ENCODE measurements around the gene GRIK2. TPM values are rescaled to one million over a fixed set of nuclear protein-coding genes. Genes with fewer than 3 reads are reported as not detected.
A peak's percentile ranks its signal among the peaks of the same experiment; 100 is the strongest.

The GRIK2 gene
- polyA plus RNA-seq, 1 donor = 16.5 TPM

- DNase-seq = no peak
Observed at GRCh38 chr6:101800598-101800997, 407.1 kb downstream of the GRIK2 start.

- no peak for DNase-seq
Observed at GRCh38 chr6:101803136-101803535, 409.6 kb downstream of the GRIK2 start.

- DNase-seq = no peak
Observed at GRCh38 chr6:101806241-101806640, 412.7 kb downstream of the GRIK2 start.

GRCh38 chr6:101811108-101811507 lies 417.6 kb downstream of the GRIK2 start:
- no peak for DNase-seq

GRCh38 chr6:101816716-101817115 lies 423.2 kb downstream of the GRIK2 start:
- no peak for DNase-seq

- peak; percentile 22 for DNase-seq
Observed at GRCh38 chr6:101818051-101818450, 424.5 kb downstream of the GRIK2 start.

- DNase-seq = no peak
Observed at GRCh38 chr6:101824551-101825345, 431.2 kb downstream of the GRIK2 start.

GRCh38 chr6:101826269-101826668 lies 432.8 kb downstream of the GRIK2 start:
- no peak for DNase-seq

- DNase-seq = no peak
Observed at GRCh38 chr6:101826678-101827077, 433.2 kb downstream of the GRIK2 start.

- DNase-seq = no peak
Observed at GRCh38 chr6:101830501-101831031, 437.1 kb downstream of the GRIK2 start.

GRCh38 chr6:101832371-101832770 lies 438.9 kb downstream of the GRIK2 start:
- DNase-seq = no peak

GRCh38 chr6:101840100-101840499 lies 446.6 kb downstream of the GRIK2 start:
- no peak for DNase-seq

GRCh38 chr6:101845172-101845571 lies 451.7 kb downstream of the GRIK2 start:
- DNase-seq = no peak

GRCh38 chr6:101845621-101846020 lies 452.1 kb downstream of the GRIK2 start:
- DNase-seq = no peak

GRCh38 chr6:101847690-101848089 lies 454.2 kb downstream of the GRIK2 start:
- no peak for DNase-seq

GRCh38 chr6:101851911-101852310 lies 458.4 kb downstream of the GRIK2 start:
- DNase-seq = no peak

- no peak for DNase-seq
Observed at GRCh38 chr6:101853231-101854085, 459.9 kb downstream of the GRIK2 start.

GRCh38 chr6:101876431-101876830 lies 482.9 kb downstream of the GRIK2 start:
- DNase-seq = no peak

- no peak for DNase-seq
Observed at GRCh38 chr6:101878554-101879276, 485.2 kb downstream of the GRIK2 start.

GRCh38 chr6:101879782-101880181 lies 486.3 kb downstream of the GRIK2 start:
- no peak for DNase-seq

GRCh38 chr6:101883505-101883904 lies 490.0 kb downstream of the GRIK2 start:
- no peak for DNase-seq

GRCh38 chr6:101887532-101887931 lies 494.0 kb downstream of the GRIK2 start:
- no peak for DNase-seq

Data from left kidney (tissue), 2 donors.